ENCODE data around the gene SLTM.
"Not testable (repeated sequence)": the region's sequence is repeated elsewhere in the genome, so short reads cannot be mapped to it uniquely, and the experiment has no call there.

Gene SLTM

GRCh38 chr15:58924327-58924726 lies 9.2 kb downstream of the SLTM start:
- peak; percentile 58 for DNase-seq

GRCh38 chr15:58923696-58924300 lies 9.7 kb downstream of the SLTM start:
- DNase-seq, result peak; percentile 26

GRCh38 chr15:58923284-58923683 lies 10.2 kb downstream of the SLTM start:
- no peak for DNase-seq

- no peak for DNase-seq
Observed at GRCh38 chr15:58921267-58921790, 12.2 kb downstream of the SLTM start.

- not testable (repeated sequence) for DNase-seq
Observed at GRCh38 chr15:58920447-58920846, 13.0 kb downstream of the SLTM start.

DNA sequence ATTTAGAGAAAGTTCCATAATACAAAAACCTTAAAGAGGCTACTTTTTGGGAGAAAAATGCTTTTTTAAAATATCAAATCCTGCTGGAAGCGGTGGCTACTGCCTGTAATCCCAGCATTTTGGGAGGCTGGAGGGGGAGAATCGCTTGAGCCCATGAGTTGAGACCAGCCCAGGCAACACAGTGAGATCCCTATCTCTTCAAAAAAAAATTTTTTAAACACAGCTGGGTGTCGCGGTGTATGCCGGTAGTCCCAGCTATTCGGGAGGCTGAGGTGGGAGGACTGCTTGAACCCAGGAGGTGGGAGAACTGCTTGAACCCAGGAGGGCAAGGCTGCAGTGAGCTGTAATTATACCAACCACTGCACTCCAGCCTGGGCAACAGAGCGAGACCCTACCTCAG lies 14.2 kb downstream of the SLTM start:
- DNase-seq, result no peak

GRCh38 chr15:58918239-58918638 lies 15.2 kb downstream of the SLTM start:
- no peak for DNase-seq

- DNase-seq, result not testable (repeated sequence)
Observed at GRCh38 chr15:58917613-58918129, 15.8 kb downstream of the SLTM start.

DNA sequence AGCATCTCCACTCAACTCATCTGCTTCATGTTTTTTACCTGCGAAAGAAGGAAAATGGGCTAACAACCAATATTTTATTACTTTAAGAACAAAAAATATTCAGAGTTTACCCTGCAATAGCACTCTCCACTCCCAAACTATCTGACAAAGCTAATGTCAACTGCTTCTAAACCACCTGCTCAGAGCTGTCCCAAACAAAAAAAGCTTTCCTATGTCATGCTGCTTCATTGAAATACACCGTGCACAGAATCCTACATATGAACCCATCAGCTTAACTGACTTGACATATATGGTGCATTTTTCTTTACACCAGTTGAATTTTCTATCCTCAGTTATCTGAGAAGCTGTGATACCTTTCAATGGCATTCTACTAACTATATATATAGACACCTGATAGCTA lies 16.5 kb downstream of the SLTM start:
- DNase-seq, result no peak

DNA sequence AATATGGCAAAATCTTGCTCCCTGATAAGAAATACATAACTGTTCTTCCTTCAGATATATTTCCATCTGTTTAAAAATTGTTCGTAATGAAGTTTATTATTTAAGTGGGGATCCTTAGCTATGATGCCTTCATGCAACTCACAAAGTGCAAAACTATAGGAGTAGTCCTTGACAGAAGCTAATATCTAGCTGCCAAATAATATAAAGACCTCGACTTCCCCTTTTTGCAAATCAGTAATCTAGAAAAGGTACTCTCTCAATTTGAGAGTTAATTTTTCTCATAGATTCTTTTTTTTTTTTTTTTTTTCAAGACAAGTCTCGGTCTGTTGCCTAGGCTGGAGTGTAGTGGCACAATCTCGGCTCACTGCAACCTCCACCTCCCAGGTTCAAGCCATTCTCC lies 23.0 kb downstream of the SLTM start:
- no peak for DNase-seq

GRCh38 chr15:58909616-58910015 lies 23.9 kb downstream of the SLTM start:
- DNase-seq, result no peak

- no peak for DNase-seq
Observed at GRCh38 chr15:58908550-58909309, 24.7 kb downstream of the SLTM start.

GRCh38 chr15:58900631-58901030 lies 32.8 kb downstream of the SLTM start:
- DNase-seq, result no peak

DNA sequence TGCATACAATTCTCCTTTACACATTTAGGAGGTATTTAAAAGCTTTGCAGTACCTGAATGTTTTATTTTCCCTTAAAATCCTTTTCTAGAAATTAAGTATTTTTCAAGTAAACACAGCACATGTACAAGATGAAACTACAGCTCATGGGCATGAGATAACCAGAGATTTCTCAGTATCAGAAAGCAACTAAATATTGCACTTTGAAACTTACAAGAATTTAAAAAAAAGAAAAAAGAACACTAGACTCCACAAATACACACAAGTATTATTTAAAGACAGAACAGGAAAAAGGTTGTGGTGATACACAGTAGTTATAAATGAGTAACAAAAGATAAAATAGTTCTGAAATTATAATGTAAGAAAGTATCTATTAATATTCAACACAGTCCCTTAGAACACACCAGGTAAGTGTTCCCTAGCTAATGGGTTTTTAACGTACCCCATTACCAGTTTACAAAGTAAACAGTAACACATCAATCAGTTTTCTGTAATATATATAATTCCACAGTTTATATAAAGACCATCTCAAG lies 35.3 kb downstream of the SLTM start:
- no peak for DNase-seq

DNA sequence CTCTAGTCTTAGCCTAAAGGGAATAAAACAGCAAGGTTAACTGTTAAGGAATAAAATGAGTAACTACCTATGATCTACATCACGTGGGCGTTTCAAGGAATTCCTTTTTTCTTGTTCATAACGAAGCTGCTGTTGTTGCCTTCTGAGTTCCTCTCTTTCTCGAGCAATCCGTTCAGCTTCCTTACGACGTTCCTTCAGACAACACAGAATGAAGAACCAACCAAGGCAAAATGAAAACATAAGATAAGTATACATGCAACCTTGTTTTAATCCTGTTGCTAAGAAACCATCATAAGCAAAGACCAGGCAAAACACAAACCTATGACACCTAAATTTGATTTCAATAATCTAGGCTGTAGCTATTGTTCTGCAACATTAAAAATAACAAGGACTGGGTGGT lies 44.1 kb downstream of the SLTM start:
- no peak for DNase-seq

DNA sequence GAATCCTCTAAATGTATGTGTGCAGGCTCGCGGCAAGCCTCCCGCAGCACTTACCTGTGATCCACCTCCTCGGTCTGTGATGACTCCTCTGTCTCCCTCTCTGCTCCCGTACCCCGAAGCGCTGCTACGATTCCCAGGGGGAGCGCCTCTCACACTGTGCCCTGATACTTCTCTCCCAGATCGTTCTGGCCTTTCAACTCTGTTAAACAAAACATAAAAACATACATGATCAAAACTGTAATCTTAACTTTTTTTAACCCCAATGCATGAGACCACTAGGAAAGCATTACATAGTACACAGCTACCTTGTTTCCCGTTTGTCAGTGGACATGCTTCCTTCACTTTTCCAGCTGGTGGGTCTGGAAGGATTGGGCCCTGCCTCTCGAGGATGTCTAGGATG lies 46.6 kb downstream of the SLTM start:
- no peak for DNase-seq

- DNase-seq, result peak; percentile 75
Observed at GRCh38 chr15:58883926-58884325, 49.6 kb downstream of the SLTM start.

DNA sequence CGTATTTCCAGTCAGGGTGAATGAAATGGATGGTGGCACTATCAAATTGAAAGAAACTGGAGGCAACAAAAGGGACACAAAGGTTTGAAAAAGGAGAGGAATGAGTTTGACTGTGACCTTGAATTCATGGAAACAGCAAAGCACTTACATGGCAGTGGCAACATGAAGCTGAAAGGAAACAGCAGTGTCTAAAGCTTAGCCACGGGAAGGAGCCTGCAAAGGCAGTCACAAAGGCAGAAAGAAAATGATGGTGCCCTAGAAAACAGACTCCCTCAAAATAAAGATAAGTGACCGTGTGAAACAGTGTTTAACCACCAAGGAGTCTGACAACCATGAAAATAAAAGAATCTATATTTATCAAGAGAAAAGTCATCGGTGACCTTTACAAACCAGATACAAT lies 51.2 kb downstream of the SLTM start:
- no peak for DNase-seq

GRCh38 chr15:58880320-58880719 lies 53.2 kb downstream of the SLTM start:
- DNase-seq, result no peak

GRCh38 chr15:58877999-58878825 lies 55.3 kb downstream of the SLTM start:
- DNase-seq, result peak; percentile 26

- no peak for DNase-seq
Observed at GRCh38 chr15:58876306-58877106, 57.0 kb downstream of the SLTM start.

DNA sequence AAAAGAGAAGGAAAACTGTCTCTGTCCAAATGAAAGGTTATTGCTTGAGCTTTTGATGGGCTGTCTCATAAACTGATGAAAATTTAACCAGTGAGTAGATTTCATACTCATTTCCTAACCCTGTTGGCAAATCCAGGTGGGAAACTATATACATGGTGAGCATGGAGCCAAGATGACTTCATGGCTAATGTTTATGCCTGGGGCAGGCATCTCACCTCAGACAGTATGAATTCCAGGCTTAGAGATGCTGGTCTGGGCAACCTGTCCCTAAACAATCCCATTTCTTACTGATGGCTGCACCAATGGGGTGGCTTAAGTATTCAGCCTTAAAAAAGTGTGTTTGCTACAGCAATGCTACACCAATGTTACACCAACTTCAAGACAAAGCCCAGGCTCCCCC lies 58.1 kb downstream of the SLTM start:
- no peak for DNase-seq

All from MV-4-11 (cell line).